ENCODE data around the gene TAF9B.
"Not testable (repeated sequence)": the region's sequence is repeated elsewhere in the genome, so short reads cannot be mapped to it uniquely, and the experiment has no call there.

The TAF9B gene, protein sequence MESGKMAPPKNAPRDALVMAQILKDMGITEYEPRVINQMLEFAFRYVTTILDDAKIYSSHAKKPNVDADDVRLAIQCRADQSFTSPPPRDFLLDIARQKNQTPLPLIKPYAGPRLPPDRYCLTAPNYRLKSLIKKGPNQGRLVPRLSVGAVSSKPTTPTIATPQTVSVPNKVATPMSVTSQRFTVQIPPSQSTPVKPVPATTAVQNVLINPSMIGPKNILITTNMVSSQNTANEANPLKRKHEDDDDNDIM
- 13.1 to 20.5 reads per million in 2 donors for total RNA-seq

DNA sequence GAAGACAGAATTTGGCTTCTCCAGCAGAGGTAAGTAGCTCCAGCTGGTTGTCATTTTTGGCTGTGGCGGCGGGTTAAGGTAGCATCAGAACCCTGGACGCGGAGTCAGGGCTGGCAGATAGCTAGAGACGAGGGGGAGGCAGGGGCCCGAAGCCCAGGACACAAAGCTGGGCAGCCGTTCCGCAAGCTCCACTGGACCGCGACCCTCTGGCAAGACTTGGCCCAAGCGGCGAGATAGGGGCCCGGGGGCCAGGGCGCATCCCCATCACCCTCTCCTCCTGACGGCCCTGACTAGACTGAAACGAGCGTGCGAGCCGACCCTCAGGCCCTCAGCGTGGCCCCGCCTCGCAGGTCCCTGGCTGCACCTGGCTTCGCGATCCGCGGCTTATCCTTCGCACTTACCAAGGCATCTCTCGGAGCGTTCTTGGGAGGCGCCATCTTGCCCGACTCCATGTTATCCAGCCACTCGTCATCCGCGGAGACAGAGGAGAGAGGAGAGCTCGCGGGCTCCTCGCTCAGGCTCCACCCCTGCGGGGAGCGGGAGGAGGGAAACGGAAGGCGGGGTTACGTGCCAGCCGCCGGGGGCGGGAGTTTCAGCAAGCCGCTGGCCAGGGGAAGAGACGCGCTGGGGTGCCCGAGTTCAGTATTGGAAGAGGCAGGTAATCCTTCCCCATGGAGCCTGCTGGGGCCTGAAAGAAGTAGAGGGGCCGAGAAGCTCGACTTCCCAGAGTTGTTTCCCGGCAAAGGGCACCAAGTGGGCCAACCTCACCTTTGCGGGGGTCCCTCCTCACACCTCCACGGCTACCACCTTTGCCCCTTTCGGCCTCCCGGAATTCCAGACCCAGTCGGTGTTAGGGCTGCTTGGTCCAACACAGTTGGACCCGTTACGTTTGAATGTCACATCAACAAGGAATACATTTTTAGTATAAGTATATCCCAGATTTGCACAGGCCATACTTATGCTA, at the start of gene TAF9B:
TAF9B (minus strand) TSS at position 491 of the 964 bp plus-strand sequence; CDS start at position 452, 39 bp downstream.
- peak; percentile 52 to 92 (median 78) for DNase-seq

DNA sequence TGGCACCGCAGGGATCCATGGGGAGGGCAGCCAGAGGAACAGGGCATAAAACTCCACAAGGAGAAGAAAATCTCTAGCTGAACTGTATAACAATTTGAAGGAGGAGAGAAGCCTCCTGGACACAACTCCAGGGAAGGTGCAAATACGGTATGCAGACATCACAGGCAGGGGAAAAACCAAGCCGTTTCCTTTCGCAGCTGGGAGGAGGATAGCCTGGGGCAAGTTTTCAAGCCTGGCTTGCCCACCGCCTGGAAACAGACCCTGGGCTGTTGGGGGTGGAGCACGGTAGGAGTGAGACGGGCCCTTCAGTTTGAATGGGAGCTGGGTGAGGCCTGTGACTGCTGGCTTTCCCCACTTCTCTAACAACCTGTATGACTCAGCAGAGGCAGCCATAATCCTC, 43.4 kb upstream of the TAF9B start:
- no peak for DNase-seq

DNA sequence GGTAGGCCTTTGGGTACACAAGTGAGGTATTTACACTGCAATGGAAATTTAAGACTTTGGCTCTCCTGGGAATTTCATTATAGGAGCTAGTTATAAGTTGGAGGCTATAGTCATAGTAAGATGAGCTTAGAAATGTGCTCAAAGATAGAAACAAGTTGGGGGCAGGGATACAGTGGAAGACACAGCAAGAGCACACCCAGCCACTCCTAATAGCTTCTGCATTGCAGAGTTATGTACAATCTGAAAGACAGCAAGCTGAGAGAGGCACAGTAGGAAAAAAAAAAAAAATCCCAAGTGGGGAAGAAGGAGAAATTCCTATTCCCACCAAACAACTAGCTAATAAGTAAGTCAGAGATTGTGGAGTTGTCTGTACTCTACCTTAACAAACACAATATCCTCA, 41.9 kb upstream of the TAF9B start:
- no peak for DNase-seq

DNA sequence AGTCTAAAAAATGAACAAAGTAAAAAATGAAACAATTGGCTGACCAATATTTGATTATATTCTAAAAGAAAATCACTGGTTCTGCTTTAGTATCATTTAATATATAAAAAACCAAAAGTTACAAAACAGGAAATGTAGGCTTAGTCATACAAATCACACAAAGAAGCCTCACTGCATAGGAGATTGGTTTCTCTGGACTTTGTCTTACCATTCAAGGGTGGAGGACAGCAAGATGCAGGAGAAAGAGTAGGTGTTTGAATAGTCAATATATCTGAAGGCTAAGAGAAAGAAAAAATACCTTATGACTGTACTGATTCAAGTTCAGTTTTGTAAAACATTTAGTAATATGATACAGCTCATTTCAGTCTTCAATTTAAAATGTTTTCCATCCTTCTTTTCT, 28.6 kb upstream of the TAF9B start:
- DNase-seq: peak in 1 of 5 experiments; percentile 48

DNA sequence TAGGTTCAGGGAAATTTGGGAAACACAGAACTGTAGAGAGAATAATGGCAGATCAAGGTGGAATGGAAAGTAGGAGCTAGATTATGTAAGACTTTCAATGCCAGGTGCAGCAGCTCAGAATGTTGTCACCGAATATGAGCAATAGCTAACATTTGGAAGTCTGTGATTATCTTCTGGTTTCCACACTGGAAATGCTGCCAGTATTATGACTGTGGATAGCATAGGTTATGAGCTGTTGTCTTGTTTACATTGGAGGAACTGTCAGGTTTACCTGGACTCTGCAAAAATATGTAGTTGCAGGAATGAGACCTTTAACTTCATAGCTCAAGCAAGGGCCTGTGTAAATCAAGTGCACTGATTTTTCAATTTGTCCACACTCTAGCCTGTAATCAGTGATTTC, 26.0 kb upstream of the TAF9B start:
- DNase-seq: no peak

DNA sequence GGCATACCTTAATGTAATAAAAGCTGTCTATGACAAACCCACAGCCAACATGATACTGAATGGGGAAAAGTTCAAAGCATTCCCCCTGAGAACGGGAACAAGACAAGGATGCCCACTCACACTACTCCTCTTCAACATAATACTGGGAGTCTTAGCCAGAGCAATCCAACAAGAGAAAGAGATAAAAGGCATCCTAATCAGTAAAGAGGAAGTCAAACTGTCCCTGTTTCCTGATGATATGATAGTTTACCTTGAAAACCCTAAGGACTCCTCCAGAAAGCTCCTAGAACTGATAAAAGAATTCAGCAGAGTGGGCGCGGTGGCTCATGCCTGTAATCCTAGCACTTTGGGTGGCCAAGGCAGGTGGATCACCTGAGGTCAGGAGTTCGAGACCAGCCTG, 23.7 kb upstream of the TAF9B start:
- not testable (repeated sequence) for DNase-seq

DNA sequence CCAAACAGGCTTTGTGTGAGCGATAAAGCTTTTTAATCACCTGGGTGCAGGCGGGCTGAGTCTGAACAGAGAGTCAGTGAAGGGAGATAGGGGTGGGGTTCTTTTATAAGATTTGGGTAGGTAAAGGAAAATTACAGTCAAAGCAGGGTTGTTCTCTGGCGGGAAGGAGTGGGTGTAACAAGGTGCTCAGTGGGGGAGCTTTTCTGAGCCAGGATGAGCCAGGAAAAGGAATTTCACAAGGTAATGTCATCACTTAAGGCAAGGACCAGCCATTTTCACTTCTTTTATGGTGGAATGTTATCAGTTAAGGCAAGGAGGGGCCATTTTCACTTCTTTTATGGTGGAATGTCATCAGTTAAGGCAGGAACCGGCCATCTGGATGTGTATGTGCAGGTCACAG, 21.3 kb upstream of the TAF9B start:
- DNase-seq: not testable (repeated sequence)

DNA sequence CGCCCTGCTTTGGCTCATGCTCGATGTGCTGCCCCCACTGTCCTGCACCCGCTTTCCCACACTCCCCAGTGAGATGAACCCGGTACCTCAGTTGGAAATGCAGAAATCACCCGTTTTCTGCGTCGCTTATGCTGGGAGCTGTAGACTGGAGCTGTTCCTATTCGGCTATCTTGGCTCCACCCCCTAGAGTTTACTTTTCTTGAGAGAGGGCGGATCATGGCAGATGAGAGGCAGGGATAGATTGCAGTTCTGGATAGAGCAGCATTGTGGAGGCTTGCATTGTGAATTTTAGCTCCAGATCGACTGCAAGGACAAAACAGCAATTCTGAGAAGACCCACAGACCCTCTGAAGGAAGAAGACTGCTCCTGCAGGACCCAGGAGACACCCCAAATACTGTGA, 18.4 kb upstream of the TAF9B start:
- not testable (repeated sequence) for DNase-seq

DNA sequence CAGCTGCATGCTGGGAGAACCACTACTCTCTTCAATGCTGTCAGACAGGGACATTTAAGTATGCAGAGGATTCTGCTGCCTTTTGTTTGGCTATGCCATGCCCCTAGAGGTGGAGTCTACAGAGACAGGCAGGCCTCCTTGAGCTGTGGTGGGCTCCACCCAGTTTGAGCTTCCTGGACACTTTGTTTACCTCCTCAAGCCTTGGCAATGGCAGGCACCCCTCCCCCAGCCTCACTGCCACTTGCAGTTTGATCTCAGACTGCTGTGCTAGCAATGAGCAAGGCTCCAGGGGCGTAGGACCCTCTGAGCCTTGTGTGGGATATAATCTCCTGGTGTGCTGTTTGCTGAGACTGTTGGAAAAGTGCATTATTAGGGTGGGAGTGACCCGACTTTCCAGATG, 17.9 kb upstream of the TAF9B start:
- not testable (repeated sequence) for DNase-seq

DNA sequence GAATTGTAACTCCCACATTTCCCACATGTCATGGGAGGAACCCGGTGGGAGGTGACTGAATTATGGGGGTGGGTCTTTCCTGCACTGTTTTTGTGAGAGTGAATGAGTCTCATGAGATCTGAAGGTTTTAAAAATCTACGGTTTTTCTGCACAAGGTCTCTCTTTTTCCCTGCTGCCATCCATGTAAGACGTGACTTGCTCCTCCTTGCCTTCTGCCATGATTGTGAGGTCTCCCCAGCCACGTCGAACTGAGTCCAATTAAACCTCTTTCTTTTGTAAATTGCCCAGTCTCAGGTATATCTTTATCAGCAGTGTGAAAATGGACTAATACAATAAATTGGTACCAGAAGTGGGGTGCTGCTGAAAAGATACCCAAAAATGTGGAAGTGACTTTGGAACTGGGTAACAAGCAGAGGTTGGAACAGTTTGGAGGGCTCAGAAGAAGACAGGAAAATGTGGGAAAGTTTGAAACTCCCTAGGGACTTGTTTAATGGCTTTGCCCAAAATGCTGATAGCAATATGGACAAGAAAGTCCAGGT, 7.6 kb upstream of the TAF9B start:
- DNase-seq: not testable (repeated sequence)

DNA sequence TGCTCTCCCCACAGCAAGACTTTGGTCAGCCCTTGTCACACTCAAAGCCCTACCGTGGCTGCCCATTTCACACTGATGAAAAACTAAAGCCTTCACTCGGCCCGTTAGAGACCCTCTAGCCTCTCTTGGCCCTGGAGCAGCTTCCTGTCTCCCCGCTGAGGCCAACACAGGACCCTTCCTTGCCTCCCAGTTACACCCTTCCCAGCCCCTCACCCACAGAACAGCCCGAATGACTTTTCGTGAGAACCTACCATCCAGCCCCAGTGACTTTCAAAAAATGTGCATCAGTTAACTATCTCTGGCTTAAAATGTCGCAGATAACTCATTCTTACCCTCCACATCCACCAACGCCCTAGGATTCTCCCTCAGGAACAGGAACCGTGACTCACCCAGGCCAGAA, 756 bp upstream of the TAF9B start:
- peak in 1 of 5 experiments; percentile 8 for DNase-seq

DNA sequence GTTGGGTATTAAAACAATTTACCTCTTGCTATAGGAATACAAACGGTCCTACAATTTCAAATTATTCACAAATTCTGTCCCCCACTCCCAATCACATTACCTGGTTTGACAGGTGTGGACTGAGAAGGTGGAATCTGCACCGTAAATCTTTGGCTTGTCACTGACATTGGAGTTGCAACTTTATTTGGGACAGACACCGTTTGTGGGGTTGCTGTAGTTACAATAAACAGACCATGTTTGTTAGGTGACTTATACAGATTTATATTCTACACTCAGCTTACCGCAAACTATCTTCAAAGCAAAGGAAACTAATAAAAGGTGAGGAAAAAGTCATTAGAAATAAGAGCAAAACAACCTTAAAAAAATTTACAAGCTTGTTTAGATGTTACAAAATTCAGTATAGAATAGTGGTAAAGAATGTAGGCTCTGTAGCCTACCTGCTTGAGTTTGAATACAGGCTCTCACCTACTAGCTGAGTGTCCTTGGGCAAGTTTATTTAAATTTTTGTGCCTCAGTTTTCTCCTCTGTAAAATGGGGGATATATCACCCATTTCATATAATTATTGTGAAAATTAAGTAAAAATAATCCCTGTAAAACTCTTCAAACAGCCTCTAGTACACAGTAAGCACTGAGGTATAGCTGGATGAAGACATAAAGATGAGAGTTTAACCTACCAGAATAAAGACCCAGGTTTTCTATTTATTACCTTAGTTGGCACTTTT, 6.1 kb downstream of the TAF9B start:
- DNase-seq: no peak

DNA sequence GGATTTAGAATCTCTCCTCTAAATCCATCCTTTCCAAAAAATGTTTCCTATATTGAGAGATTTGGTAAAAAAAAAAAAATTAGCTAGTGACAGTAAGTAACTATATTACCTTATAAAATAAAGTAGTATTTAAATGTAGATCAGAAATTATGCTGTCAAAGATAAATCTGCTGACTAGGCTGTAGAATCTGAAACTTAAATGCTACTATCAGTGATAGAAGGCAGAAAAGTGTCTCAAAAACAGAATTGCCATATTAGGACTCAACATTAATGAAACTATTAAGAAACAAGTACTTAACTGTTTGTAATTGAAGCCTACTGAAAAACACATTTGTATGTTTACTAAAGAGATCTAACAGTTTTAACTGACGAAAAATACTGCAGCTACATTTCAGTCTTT, 8.3 kb downstream of the TAF9B start:
- no peak for DNase-seq

DNA sequence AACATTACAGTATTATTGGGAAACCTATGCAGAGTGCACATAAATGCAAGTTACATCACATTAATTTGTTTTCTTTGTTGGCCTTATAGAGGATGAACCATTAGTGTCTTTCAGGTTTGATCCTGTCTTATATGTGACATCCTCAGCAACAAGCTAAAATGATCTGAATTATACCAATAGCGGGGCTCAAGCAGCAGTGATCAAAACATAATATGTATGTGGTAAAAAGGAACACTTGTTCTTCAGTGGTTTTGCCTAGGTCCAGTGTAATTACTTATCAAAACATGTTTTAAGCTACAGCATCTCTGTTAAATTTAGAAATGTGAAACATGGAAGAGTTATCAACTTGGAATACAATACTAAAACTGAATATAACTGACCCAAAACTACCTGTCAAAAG, 9.1 kb downstream of the TAF9B start:
- DNase-seq: no peak

DNA sequence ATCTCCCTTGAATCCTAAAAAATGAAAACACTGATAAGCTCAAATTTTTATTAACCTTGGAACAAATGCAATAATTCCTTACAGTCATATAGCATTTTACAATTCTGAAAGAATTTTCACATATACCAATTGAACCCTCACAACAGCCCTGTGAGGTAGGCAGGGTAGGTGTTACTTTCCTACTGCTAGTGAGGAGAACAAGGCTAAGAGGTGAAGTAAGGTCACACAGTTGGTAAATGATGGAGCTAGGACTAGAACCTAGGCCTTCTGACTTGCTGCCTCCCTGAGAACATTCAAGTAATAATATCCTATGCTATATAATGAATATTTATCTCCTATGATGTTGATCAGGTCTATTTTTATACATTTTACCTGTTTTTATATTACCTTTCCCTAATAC, 9.7 kb downstream of the TAF9B start:
- no peak for DNase-seq

DNA sequence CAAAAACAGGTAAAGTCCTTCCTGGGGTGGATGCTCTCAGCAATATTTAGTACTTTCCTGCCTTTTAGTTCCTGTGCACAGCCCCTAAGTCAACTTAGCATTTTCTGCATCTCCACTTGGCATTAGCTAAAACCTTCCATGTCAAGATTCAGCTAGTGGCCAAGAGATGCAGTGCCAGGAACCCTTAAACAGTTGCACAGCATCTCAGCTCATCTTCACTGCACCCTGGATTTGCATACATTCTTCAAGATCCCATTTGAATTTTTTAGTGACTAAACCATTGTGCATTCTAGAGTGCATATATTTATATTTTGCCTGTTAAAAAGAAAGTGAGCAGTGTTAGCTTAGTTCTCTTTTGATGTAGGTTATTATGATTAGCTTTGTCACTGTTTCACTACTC, 13.7 kb downstream of the TAF9B start:
- not testable (repeated sequence) for DNase-seq

DNA sequence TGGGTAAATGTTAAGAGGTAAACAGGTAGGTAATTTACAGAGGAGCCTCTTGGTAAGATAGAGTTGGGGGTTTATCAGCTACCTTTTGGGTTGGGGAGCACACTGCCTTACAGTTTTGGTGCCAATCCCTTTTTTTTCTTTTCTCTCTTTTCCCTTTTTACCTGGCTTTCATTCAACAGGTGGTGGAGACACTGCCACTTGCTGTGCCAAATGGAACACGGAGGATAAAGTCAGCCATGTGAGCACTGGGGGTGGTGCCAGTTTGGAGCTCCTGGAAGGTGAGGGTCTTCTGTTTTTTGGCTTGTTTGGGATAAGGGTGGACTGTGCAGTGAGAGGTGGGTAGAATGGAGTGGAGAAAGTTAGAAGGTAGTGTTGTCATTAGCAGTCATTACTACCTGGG, 14.3 kb downstream of the TAF9B start:
- no peak for DNase-seq

DNA sequence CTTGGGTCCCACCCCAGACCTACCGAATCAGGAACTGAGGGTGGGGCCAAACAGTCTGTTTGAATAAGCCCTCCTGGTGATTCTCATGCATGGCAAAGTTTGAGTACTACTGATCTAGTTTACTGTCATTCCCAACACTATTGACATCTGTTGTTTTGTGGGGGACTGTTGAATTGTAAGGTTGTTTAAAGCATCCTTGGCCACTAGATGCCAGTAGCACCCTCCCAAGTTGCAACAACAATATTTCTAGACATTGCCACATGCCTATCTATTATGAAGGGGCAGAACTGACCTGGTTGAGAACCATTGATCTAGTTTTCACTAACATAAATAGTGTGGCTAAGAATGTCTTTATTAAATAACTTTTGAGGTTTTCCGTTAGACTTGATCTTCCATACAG, 15.1 kb downstream of the TAF9B start:
- no peak for DNase-seq

DNA sequence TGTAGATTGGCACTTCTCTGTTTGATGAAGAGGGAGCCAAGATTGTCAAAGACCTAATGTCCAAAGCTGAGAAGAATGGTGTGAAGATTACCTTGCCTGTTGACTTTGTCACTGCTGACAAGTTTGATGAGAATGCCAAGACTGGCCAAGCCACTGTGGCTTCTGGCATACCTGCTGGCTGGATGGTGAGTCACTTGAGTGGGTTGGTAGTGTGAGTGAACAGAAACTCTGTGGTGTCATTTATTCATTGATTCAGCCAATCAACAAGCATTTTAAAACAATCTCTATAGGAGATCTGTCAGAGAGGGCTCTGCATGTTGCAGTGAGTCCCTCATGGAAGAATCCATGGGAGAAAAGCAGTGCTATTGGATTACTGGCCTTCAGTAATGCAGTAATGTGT, 16.3 kb downstream of the TAF9B start:
- no peak for DNase-seq

DNA sequence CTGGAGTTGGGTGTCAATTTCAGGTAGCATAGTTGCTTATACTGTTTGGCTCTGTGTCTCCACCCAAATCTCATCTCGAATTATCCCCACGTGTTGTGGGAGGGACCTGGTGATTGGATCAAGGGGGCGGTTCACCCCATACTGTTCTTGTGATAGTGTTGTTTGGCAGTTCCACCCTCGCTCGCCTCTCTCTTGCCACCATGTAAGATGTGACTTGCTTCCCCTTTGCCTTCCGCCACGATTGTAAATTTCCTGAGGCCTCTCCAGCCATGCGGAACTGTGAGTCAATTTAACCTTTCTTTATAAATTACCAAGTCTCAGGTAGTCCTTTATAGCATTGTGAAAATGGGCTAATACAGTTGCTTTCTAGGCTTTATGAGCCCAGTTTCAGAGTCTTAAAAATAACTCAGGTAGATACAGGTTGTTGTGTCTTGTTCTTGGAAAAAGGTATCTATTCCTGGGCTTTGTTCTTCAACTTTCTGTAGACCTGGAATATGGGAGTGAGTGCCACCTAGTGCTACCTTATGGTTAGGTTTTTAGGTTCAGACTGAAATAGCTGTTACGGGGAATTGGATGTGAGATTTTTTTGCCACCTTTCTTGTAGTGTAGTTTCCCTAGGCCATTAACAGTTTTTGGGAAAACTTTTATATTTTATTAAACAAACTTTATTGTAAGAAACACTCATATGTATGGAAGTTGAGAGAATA, 19.8 kb downstream of the TAF9B start:
- no peak for DNase-seq

DNA sequence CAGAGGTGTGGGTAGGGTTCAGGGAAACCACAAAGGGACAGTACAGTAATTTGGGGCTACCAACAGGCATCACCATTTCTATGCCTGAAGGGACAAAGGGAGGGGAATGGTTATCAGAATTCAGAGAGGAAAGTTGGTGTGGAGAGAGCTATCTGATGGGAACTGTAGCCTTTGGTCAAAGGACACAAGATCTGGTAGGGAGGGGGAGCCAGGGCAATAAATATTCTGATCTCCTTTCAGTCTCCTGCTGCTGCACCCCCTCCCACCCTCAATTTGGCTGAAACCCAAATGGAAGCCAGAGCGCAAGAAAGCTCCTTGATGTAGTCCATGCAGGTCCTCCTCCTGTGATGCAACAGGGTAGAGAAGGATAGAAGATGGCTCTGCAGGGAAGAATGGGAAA, 20.8 kb downstream of the TAF9B start:
- no peak for DNase-seq

DNA sequence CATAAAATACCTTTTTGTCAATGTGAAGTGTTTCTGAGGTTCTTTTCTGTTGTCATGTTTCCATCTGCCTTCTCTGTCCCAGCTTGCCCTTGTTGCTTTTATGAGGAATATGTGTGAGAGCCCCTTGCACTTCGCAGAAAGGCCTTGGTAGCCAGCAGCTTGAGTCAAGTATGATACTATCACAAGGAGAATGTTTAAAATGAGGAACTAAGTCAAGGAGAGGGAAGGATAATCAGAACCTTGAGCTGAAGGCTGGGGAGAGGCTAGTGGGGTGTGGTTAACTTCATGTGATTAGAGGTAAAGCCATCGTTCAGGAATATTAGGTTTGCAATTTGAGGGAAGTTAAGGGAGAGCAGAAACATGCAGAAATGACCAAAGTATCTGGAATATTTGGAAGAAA, 22.7 kb downstream of the TAF9B start:
- DNase-seq: no peak
